MM.1S (cell line): ENCODE data around the gene XK.

Source experiments
- EZH2 ChIP-seq: fragments of 300-600 bp; sonication (generic); optimal IDR thresholded peaks from 2 replicates; pipeline ENCODE3; 2017; ENCODE audit warnings: low read depth, mild to moderate bottlenecking, antibody characterized with exemption, low read length, mixed read lengths
- TF ChIP-seq, protein P1 (sequence below): fragments of 300-600 bp; sonication (generic); IDR thresholded peaks from 2 replicates; pipeline ENCODE4 v1.5.1; 2016; ENCODE audit warnings: antibody characterized with exemption, low read length, mixed read lengths

DNA sequence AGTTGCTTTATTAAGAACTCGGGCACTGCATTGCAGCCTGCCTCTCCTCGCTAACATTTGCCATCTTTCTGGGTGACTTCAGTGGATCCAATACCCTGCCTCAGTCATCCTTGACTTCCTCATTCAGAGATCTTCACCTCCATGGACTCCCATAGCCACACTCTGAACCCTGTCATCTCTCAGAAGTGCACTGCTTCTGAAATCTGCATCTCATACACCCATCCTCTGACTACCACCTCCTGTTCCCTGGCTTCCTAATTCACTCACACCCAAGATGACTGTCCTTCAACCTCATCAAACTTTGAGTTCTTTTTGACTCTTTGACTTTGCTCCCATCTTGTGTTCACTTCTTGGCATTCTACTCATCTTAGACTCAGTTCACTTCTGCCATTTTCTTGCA lies 68.9 kb downstream of the XK start:
- TF ChIP-seq, protein P1, sequence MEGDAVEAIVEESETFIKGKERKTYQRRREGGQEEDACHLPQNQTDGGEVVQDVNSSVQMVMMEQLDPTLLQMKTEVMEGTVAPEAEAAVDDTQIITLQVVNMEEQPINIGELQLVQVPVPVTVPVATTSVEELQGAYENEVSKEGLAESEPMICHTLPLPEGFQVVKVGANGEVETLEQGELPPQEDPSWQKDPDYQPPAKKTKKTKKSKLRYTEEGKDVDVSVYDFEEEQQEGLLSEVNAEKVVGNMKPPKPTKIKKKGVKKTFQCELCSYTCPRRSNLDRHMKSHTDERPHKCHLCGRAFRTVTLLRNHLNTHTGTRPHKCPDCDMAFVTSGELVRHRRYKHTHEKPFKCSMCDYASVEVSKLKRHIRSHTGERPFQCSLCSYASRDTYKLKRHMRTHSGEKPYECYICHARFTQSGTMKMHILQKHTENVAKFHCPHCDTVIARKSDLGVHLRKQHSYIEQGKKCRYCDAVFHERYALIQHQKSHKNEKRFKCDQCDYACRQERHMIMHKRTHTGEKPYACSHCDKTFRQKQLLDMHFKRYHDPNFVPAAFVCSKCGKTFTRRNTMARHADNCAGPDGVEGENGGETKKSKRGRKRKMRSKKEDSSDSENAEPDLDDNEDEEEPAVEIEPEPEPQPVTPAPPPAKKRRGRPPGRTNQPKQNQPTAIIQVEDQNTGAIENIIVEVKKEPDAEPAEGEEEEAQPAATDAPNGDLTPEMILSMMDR = no peak
- TF ChIP-seq EZH2 = no peak
